ENCODE data around the gene FOXP1. TPM values are rescaled to one million over a fixed set of nuclear protein-coding genes. Genes with fewer than 3 reads are reported as not detected.

Gene FOXP1
- total and polyA plus RNA-seq, 9 donors = 17.6 to 28.2 (median 20.5) TPM

GRCh38 chr3:71372241-71372768 lies 211.2 kb downstream of the FOXP1 start:
- DNase-seq = no peak
- Histone ChIP-seq H3K36me3 (ENCODE audit: control insufficient read depth, insufficient read depth, low read length) (no peaks in the 10 kb centered on the region), H3K4me3 (ENCODE audit: low read length) (no peak overlapping the region), H3K9me3 (replicated peaks; ENCODE audit: control insufficient read depth, low read depth, low read length) (no peaks in the 10 kb centered on the region), H3K27ac (ENCODE audit: low read length) (no peak overlapping the region), H3K4me1 (ENCODE audit: control insufficient read depth, insufficient read depth, low read length) (no peaks in the 10 kb centered on the region), H3K27me3 (ENCODE audit: control insufficient read depth, insufficient read depth, low read length) (no peaks in the 10 kb centered on the region)
- 89% methylated on average over 6 of the region's 11 CpGs for WGBS (ENCODE audit: insufficient coverage)

GRCh38 chr3:71371282-71371681 lies 212.2 kb downstream of the FOXP1 start:
- Histone ChIP-seq H3K9me3 (replicated peaks; ENCODE audit: control insufficient read depth, low read depth, low read length) (no peaks in the 10 kb centered on the region), H3K36me3 (ENCODE audit: control insufficient read depth, insufficient read depth, low read length) (no peaks in the 10 kb centered on the region), H3K27me3 (ENCODE audit: control insufficient read depth, insufficient read depth, low read length) (no peaks in the 10 kb centered on the region), H3K4me3 (ENCODE audit: low read length) (no peak overlapping the region), H3K27ac (ENCODE audit: low read length) (no peak overlapping the region), H3K4me1 (ENCODE audit: control insufficient read depth, insufficient read depth, low read length) (no peaks in the 10 kb centered on the region)
- no peak for DNase-seq
- 87% methylated on average over 3 of the region's 6 CpGs for WGBS (ENCODE audit: insufficient coverage)

GRCh38 chr3:71370467-71370866 lies 213.1 kb downstream of the FOXP1 start:
- Histone ChIP-seq H3K27ac (ENCODE audit: low read length) (no peak overlapping the region), H3K36me3 (ENCODE audit: control insufficient read depth, insufficient read depth, low read length) (no peaks in the 10 kb centered on the region), H3K9me3 (replicated peaks; ENCODE audit: control insufficient read depth, low read depth, low read length) (no peaks in the 10 kb centered on the region), H3K4me3 (ENCODE audit: low read length) (no peak overlapping the region), H3K27me3 (ENCODE audit: control insufficient read depth, insufficient read depth, low read length) (no peaks in the 10 kb centered on the region), H3K4me1 (ENCODE audit: control insufficient read depth, insufficient read depth, low read length) (no peaks in the 10 kb centered on the region)
- WGBS (ENCODE audit: insufficient coverage) = no CpG with 5 or more reads among the region's 5 CpGs
- DNase-seq = no peak

- peak; percentile 36 for DNase-seq
- H3K4me3 ChIP-seq (ENCODE audit: low read length) = no peak overlapping the region
- H3K9me3 ChIP-seq (replicated peaks; ENCODE audit: control insufficient read depth, low read depth, low read length) = no peaks in the 10 kb centered on the region
- H3K36me3 ChIP-seq (ENCODE audit: control insufficient read depth, insufficient read depth, low read length) = no peaks in the 10 kb centered on the region
- no peak overlapping the region for H3K27ac ChIP-seq (ENCODE audit: low read length)
- WGBS (ENCODE audit: insufficient coverage) = 54% methylated on average over 4 of the region's 6 CpGs
- H3K4me1 ChIP-seq (ENCODE audit: control insufficient read depth, insufficient read depth, low read length) = no peaks in the 10 kb centered on the region
- no peaks in the 10 kb centered on the region for H3K27me3 ChIP-seq (ENCODE audit: control insufficient read depth, insufficient read depth, low read length)
Measured at GRCh38 chr3:71369701-71370391, 213.7 kb downstream of the FOXP1 start.

- no peaks in the 10 kb centered on the region for H3K27me3 ChIP-seq (ENCODE audit: control insufficient read depth, insufficient read depth, low read length)
Measured at GRCh38 chr3:71366988-71367604, 216.4 kb downstream of the FOXP1 start.

GRCh38 chr3:71361334-71361890 lies 222.1 kb downstream of the FOXP1 start:
- no peaks in the 10 kb centered on the region for H3K36me3 ChIP-seq (ENCODE audit: control insufficient read depth, insufficient read depth, low read length)
- 49% methylated on average over 5 of the region's 12 CpGs for WGBS (ENCODE audit: insufficient coverage)
- H3K4me1 ChIP-seq (ENCODE audit: control insufficient read depth, insufficient read depth, low read length) = no peaks in the 10 kb centered on the region
- H3K9me3 ChIP-seq (replicated peaks; ENCODE audit: control insufficient read depth, low read depth, low read length) = no peaks in the 10 kb centered on the region
- no peak overlapping the region for H3K27ac ChIP-seq (ENCODE audit: low read length)
- no peaks in the 10 kb centered on the region for H3K27me3 ChIP-seq (ENCODE audit: control insufficient read depth, insufficient read depth, low read length)
- no peak for DNase-seq
- no peak overlapping the region for H3K4me3 ChIP-seq (ENCODE audit: low read length)

More at GRCh38 chr3:71366988-71367604, 216.4 kb downstream of the FOXP1 start:
- Histone ChIP-seq H3K27ac (ENCODE audit: low read length) (no peak overlapping the region), H3K9me3 (replicated peaks; ENCODE audit: control insufficient read depth, low read depth, low read length) (no peaks in the 10 kb centered on the region), H3K36me3 (ENCODE audit: control insufficient read depth, insufficient read depth, low read length) (no peaks in the 10 kb centered on the region), H3K4me3 (ENCODE audit: low read length) (no peak overlapping the region), H3K4me1 (ENCODE audit: control insufficient read depth, insufficient read depth, low read length) (no peaks in the 10 kb centered on the region)
- DNase-seq = no peak
- WGBS (ENCODE audit: insufficient coverage) = 60% methylated on average over 1 of the region's 8 CpGs

GRCh38 chr3:71360764-71361163 lies 222.8 kb downstream of the FOXP1 start:
- 73% methylated on average over 2 of the region's 2 CpGs for WGBS (ENCODE audit: insufficient coverage)
- H3K36me3 ChIP-seq (ENCODE audit: control insufficient read depth, insufficient read depth, low read length) = peaks cover 1% of the 10 kb centered on the region

GRCh38 chr3:71360180-71360579 lies 223.3 kb downstream of the FOXP1 start:
- no peak overlapping the region for H3K4me3 ChIP-seq (ENCODE audit: low read length)
- no peak for DNase-seq
- H3K27ac ChIP-seq (ENCODE audit: low read length) = no peak overlapping the region
- no peaks in the 10 kb centered on the region for H3K4me1 ChIP-seq (ENCODE audit: control insufficient read depth, insufficient read depth, low read length)
- WGBS (ENCODE audit: insufficient coverage) = 100% methylated on average over 2 of the region's 4 CpGs
- H3K36me3 ChIP-seq (ENCODE audit: control insufficient read depth, insufficient read depth, low read length) = peaks cover 2% of the 10 kb centered on the region
- H3K9me3 ChIP-seq (replicated peaks; ENCODE audit: control insufficient read depth, low read depth, low read length) = no peaks in the 10 kb centered on the region
- H3K27me3 ChIP-seq (ENCODE audit: control insufficient read depth, insufficient read depth, low read length) = no peaks in the 10 kb centered on the region

More at GRCh38 chr3:71360764-71361163, 222.8 kb downstream of the FOXP1 start:
- Histone ChIP-seq H3K4me3 (ENCODE audit: low read length) (no peak overlapping the region), H3K4me1 (ENCODE audit: control insufficient read depth, insufficient read depth, low read length) (no peaks in the 10 kb centered on the region), H3K27ac (ENCODE audit: low read length) (no peak overlapping the region), H3K27me3 (ENCODE audit: control insufficient read depth, insufficient read depth, low read length) (no peaks in the 10 kb centered on the region), H3K9me3 (replicated peaks; ENCODE audit: control insufficient read depth, low read depth, low read length) (no peaks in the 10 kb centered on the region)
- DNase-seq = no peak

- no peak for DNase-seq
- 91% methylated on average over 3 of the region's 8 CpGs for WGBS (ENCODE audit: insufficient coverage)
- H3K4me1 ChIP-seq (ENCODE audit: control insufficient read depth, insufficient read depth, low read length) = no peaks in the 10 kb centered on the region
- H3K27me3 ChIP-seq (ENCODE audit: control insufficient read depth, insufficient read depth, low read length) = no peaks in the 10 kb centered on the region
- no peak overlapping the region for H3K27ac ChIP-seq (ENCODE audit: low read length)
- H3K9me3 ChIP-seq (replicated peaks; ENCODE audit: control insufficient read depth, low read depth, low read length) = no peaks in the 10 kb centered on the region
- peaks cover 2% of the 10 kb centered on the region for H3K36me3 ChIP-seq (ENCODE audit: control insufficient read depth, insufficient read depth, low read length)
- no peak overlapping the region for H3K4me3 ChIP-seq (ENCODE audit: low read length)
Measured at GRCh38 chr3:71358243-71358642, 225.3 kb downstream of the FOXP1 start.

GRCh38 chr3:71356265-71356664 lies 227.3 kb downstream of the FOXP1 start:
- H3K4me1 ChIP-seq (ENCODE audit: control insufficient read depth, insufficient read depth, low read length) = no peaks in the 10 kb centered on the region
- H3K27ac ChIP-seq (ENCODE audit: low read length) = no peak overlapping the region
- no peaks in the 10 kb centered on the region for H3K9me3 ChIP-seq (replicated peaks; ENCODE audit: control insufficient read depth, low read depth, low read length)
- DNase-seq = peak; percentile 80
- H3K36me3 ChIP-seq (ENCODE audit: control insufficient read depth, insufficient read depth, low read length) = peaks cover 2% of the 10 kb centered on the region
- no peak overlapping the region for H3K4me3 ChIP-seq (ENCODE audit: low read length)
- no peaks in the 10 kb centered on the region for H3K27me3 ChIP-seq (ENCODE audit: control insufficient read depth, insufficient read depth, low read length)
- WGBS (ENCODE audit: insufficient coverage) = 59% methylated on average over 4 of the region's 6 CpGs
